Measurements from ENCODE around the gene BIRC2. TPM values are rescaled to one million over a fixed set of nuclear protein-coding genes. Genes with fewer than 3 reads are reported as not detected.
A peak's percentile ranks its signal among the peaks of the same experiment; 100 is the strongest.

Gene BIRC2
- total RNA-seq, 1 experiment from 2014 or later, result 28.2 TPM

DNA sequence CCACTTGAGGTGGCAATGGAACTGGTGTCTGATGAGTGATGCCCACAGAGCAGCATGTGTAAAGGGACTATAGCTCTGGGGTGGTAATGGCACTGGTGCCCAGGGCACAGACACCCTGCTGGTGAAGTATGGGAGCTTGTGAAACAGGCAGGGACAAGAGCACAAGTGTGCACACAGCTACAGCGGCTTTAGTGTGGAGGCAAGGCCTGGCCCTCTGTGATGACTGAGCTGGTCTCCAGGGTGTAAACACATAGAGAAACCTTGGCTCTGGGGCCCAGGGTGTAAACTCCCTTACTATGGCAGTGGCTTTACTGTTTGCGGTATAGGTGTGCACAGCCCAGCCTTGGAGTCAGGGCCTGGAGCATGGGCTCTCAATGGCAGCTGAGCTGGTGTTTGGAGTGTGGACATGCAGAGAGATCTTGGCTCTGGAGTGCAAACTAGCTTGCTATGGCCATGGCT, 46.3 kb downstream of the BIRC2 start:
- H3K4me2 ChIP-seq (ENCODE audit: insufficient read depth, insufficient read length, low read length), result no peak overlapping the region
- no peak for TF ChIP-seq CTCF (conservative IDR thresholded peaks at IDR 0.05)

More for the DNA sequence above, 46.3 kb downstream of the BIRC2 start:
- Histone ChIP-seq H2AK5ac (ENCODE audit: insufficient read length, low read length) (no peak overlapping the region), H2BK12ac (ENCODE audit: insufficient read length, low read depth, low read length) (no peak overlapping the region), H2BK15ac (ENCODE audit: low read depth, low read length) (no peak overlapping the region), H2BK120ac (ENCODE audit: low read depth, low read length, poor library complexity, severe bottlenecking) (no peak overlapping the region), H3K4me1 (ENCODE audit: insufficient read depth, low read length) (no peaks in the 10 kb centered on the region), H4K91ac (ENCODE audit: insufficient read length, low read depth, low read length) (no peak overlapping the region), H3K79me2 (ENCODE audit: insufficient read depth, low read length) (no peaks in the 10 kb centered on the region), H3K18ac (ENCODE audit: insufficient read length, low read depth, low read length) (no peak overlapping the region), H3T11ph (ENCODE audit: low read length) (no peak overlapping the region), H3K14ac (ENCODE audit: insufficient read depth, low read length) (no peak overlapping the region), H3K23ac (ENCODE audit: insufficient read length, low read depth, low read length) (no peak overlapping the region), H3K79me1 (ENCODE audit: insufficient read depth, low read depth, low read length, poor library complexity, severe bottlenecking) (no peaks in the 10 kb centered on the region), H4K5ac (ENCODE audit: insufficient read length, low read depth, low read length) (no peak overlapping the region), H3K9ac (ENCODE audit: extremely low read depth, insufficient read length, low read length) (no peak overlapping the region), H3K23me2 (ENCODE audit: insufficient read length, low read depth, low read length, poor library complexity, severe bottlenecking) (no peaks in the 10 kb centered on the region), H3K27ac (ENCODE audit: insufficient read length, low read depth, low read length) (no peak overlapping the region), H4K20me1 (ENCODE audit: control insufficient read depth, insufficient read depth, insufficient read length) (no peaks in the 10 kb centered on the region), H4K8ac (replicated peaks; ENCODE audit: insufficient read length, low read depth, low read length) (no peak overlapping the region), H2AFZ (ENCODE audit: low read length) (no peak overlapping the region), H3K4ac (ENCODE audit: low read depth, low read length) (no peak overlapping the region), H3K56ac (ENCODE audit: insufficient read length, low read depth, low read length) (no peak overlapping the region), H2BK20ac (ENCODE audit: low read depth, low read length, poor library complexity, severe bottlenecking) (no peak overlapping the region), H2BK5ac (ENCODE audit: insufficient read length, low read length) (no peak overlapping the region), H3K9me3 (ENCODE audit: control insufficient read depth, low read depth, low read length) (no peaks in the 10 kb centered on the region), H3K27me3 (ENCODE audit: insufficient read depth, low read length) (no peaks in the 10 kb centered on the region)
- Mint-ChIP-seq H3K27me3 (ENCODE audit: low read depth) (no peaks in the 10 kb centered on the region), H3K4me3 (no peak overlapping the region), H3K27ac (peak overlapping the region; percentile 1 to 41 (median 32); a peak in 3 of 7 replicates), H3K4me1 (peaks cover 0 to 6% of the 10 kb centered on the region in 2 experiments; a peak in 2 of 4 replicates), H3K36me3 (ENCODE audit: insufficient read depth in 1 of 3, low read depth in 3 of 3) (peaks cover 3 to 15% (median 8%) of the 10 kb centered on the region in 3 experiments; a peak in 5 of 7 replicates), H3K9me3 (no peaks in the 10 kb centered on the region; a peak in 1 of 5 replicates)
- DNase-seq, result no peak
- no CpG with 5 or more reads among the region's 2 CpGs for WGBS (ENCODE audit: extremely low coverage, insufficient read length, low lambda C conversion rate)
